Stomach (tissue), 9 donors: ENCODE measurements around the gene WWP2. TPM values are rescaled to one million over a fixed set of nuclear protein-coding genes. Genes with fewer than 3 reads are reported as not detected.

Source experiments
- DNase-seq, 2 donors: peaks; one replicate each; pipeline versions ENCODE4 v3.0.0 to v3.0.0-alpha.2; 2013 to 2019
- H3K27ac ChIP-seq, 5 donors: fragments of 200-600 bp in 4 of 5; sonication (generic) in 4 of 5; one replicate each; pipeline ENCODE4 v1.5.1; 2013 to 2019; ENCODE audit warnings: mild to moderate bottlenecking in 1 of 5, moderate library complexity in 1 of 5
- H3K27me3 ChIP-seq, 3 donors: fragments of 200-600 bp; sonication (generic); one replicate each; pipeline ENCODE4 v1.5.1; 2017 to 2019; ENCODE audit warnings: mixed run types in 1 of 3
- H3K36me3 ChIP-seq, 4 donors: fragments of 200-600 bp; sonication (generic); 1 replicate in 3 of 4; 2 replicates in 1 of 4; pipeline ENCODE4 v1.5.1; 2016 to 2019
- H3K4me1 ChIP-seq, 4 donors: fragments of 200-600 bp; sonication (generic); one replicate each; pipeline ENCODE4 v1.5.1; 2016 to 2019
- H3K4me3 ChIP-seq, 4 donors: fragments of 200-600 bp; sonication (generic) in 3 of 4; one replicate each; pipeline ENCODE4 v1.5.1; 2016 to 2019; ENCODE audit warnings: mild to moderate bottlenecking in 1 of 4
- H3K9me3 ChIP-seq, 4 donors: fragments of 200-600 bp; sonication (generic); one replicate each; pipeline ENCODE4 v1.5.1; 2016 to 2019
- EP300 ChIP-seq: sonication (generic); formaldehyde crosslinking; IDR thresholded peaks from one replicate; pipeline ENCODE4 v1.6.1; 2017; ENCODE audit warnings: antibody characterized with exemption
- POLR2A ChIP-seq, 4 donors: fragments of 450-650 bp; IDR thresholded peaks; one replicate each; pipeline ENCODE4 v1.6.1; 2016; ENCODE audit warnings: antibody characterized with exemption in 4 of 4, control low read depth in 2 of 4, mild to moderate bottlenecking in 1 of 4, moderate library complexity in 1 of 4
- POLR2AphosphoS5 ChIP-seq, 3 donors: sonication (generic); formaldehyde crosslinking; IDR thresholded peaks; one replicate each; pipeline ENCODE4 v1.6.1; 2016; ENCODE audit warnings: antibody characterized with exemption in 3 of 3
- WGBS, 5 donors: extraction: QIAGEN DNeasy Blood & Tissue Kit in 3 of 5; methylation state at CpG; one replicate each; pipeline versions ENCODE4 v1.1.5 to v1.1.7; 2013 to 2018; 5-methylcytosine and 5-hydroxymethylcytosine counted together
- intact Hi-C: fragments of 100-400 bp; cut with DNase I; formaldehyde crosslinking; loops from one replicate; pipeline ENCODE4 v1.15.1; 2023; ENCODE audit warnings: low total_unique reads
- polyA plus RNA-seq, 3 donors: library from polyadenylated mRNA; stranded (reverse); fragments of 200-250 nt; gene quantifications; one replicate each; pipeline ENCODE4 v1.2.3, GENCODE V29; 2013
- total RNA-seq, 5 donors: library from RNA; depleted of rRNA; stranded (reverse); fragments of >200 nt; gene quantifications; one replicate each; pipeline versions ENCODE4 v1.1.0 to v1.2.3, GENCODE V29; 2014 to 2016
- TF ChIP-seq, protein P1 (sequence below), 7 experiments: fragments of 450-650 bp in 4 of 7; fragments of 200-600 bp in 3 of 7; sonication (generic) in 3 of 7; IDR thresholded peaks; one replicate each; pipeline ENCODE4 v1.5.1; 2016 to 2019; ENCODE audit warnings: antibody characterized with exemption in 7 of 7, control low read depth in 2 of 7, mild to moderate bottlenecking in 1 of 7
- donor health status: healthy with polysubstance abuse.
- donor health status: Bipolar disorder and iron deficiency.
- donor health status: healthy.

Gene WWP2
- total and polyA plus RNA-seq, 8 donors, result 16.0 to 442 (median 35.2) TPM

DNA sequence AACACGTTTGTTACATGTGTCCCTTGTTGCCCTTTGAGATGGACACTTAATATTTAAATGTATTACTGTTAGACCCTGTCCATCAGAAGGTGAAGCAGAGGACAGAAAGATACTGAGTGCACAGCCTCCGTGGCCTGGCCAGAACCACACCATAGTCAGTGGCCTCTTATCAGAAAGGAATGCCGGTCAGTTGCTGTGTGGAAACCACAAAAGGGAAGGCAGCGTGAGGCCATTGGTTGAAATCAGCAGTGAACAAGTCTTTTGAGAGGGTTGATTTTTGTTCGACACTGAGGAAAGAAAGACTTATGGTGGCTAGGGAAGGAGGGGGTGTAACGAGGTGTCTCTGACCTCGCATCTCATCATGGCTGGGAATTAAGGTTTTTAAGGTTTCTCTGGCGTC lies 103.6 kb downstream of the WWP2 start:
- no peaks in the 10 kb centered on the region for H3K9me3 ChIP-seq
- peaks cover 23 to 46% (median 31%) of the 10 kb centered on the region in 4 donors for H3K4me1 ChIP-seq
- H3K27me3 ChIP-seq, result no peaks in the 10 kb centered on the region
- intact Hi-C loops, result no loop called here
- peak in 1 of 3 donors; percentile 32 for TF ChIP-seq POLR2AphosphoS5 (IDR thresholded peaks at IDR 0.05)
- TF ChIP-seq EP300, result no peak
- H3K36me3 ChIP-seq, result peaks cover 0 to 16% (median 0%) of the 10 kb centered on the region in 4 donors
- 50 to 64% (median 58%) methylated on average over 8 of the region's 8 CpGs for WGBS, 5 donors
- H3K27ac ChIP-seq, result peak overlapping the region in 1 of 5 donors; percentile 41
- no peak overlapping the region for H3K4me3 ChIP-seq
- peak; percentile 24 to 51 for DNase-seq

DNA sequence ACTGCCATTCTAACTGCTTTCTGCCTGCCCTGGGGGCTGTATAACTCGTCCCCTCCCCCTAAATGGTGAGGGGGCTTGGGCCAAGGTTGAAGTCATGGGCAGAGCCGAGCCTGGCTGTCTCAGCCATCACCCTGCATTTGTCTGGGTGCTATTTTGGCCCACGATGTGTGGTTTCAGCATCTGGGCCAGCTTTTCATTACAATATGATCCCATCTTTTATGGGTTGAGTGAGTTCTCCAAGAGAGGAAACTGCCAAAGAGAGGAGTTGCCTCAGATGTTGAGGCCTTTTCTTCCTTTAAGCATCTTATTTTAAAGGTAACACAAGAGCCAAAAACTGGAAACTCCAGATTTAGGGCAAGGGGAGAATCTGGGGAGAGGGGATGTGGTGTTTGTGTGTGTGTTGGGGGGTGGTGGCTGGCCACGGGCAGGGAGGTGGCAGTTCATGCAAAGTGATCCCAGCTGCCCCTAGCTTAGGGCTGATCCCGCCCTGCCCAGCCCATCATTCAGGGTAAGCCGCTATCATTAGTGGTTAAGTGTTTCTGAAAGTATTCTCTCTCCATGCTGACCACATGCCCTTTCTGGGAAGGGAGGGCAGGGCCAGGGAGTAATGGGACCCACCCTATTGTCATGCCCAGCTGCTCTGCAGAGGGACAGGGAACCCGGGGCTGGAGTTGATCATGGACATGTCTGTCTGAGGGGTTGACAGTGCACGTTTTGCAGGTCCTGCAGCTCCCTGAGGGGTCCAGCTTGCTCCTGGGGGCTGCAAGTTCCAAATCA lies 105.8 kb downstream of the WWP2 start:
- Histone ChIP-seq H3K27ac (no peak overlapping the region), H3K4me3 (no peak overlapping the region), H3K4me1 (peaks cover 5 to 30% (median 15%) of the 10 kb centered on the region in 4 donors), H3K9me3 (no peaks in the 10 kb centered on the region), H3K27me3 (no peaks in the 10 kb centered on the region), H3K36me3 (peaks cover 11 to 38% (median 17%) of the 10 kb centered on the region in 4 donors)
- no peak for DNase-seq
- 81 to 86% (median 84%) methylated on average over 8 of the region's 8 CpGs for whole genome bisulfite sequencing, 5 donors
- intact Hi-C loops, result no loop called here
- no peak for TF ChIP-seq POLR2AphosphoS5 (IDR thresholded peaks at IDR 0.05)
- TF ChIP-seq POLR2A (IDR thresholded peaks at IDR 0.05), result no peak
- TF ChIP-seq, protein P1, sequence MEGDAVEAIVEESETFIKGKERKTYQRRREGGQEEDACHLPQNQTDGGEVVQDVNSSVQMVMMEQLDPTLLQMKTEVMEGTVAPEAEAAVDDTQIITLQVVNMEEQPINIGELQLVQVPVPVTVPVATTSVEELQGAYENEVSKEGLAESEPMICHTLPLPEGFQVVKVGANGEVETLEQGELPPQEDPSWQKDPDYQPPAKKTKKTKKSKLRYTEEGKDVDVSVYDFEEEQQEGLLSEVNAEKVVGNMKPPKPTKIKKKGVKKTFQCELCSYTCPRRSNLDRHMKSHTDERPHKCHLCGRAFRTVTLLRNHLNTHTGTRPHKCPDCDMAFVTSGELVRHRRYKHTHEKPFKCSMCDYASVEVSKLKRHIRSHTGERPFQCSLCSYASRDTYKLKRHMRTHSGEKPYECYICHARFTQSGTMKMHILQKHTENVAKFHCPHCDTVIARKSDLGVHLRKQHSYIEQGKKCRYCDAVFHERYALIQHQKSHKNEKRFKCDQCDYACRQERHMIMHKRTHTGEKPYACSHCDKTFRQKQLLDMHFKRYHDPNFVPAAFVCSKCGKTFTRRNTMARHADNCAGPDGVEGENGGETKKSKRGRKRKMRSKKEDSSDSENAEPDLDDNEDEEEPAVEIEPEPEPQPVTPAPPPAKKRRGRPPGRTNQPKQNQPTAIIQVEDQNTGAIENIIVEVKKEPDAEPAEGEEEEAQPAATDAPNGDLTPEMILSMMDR (IDR thresholded peaks at IDR 0.05), result no peak

DNA sequence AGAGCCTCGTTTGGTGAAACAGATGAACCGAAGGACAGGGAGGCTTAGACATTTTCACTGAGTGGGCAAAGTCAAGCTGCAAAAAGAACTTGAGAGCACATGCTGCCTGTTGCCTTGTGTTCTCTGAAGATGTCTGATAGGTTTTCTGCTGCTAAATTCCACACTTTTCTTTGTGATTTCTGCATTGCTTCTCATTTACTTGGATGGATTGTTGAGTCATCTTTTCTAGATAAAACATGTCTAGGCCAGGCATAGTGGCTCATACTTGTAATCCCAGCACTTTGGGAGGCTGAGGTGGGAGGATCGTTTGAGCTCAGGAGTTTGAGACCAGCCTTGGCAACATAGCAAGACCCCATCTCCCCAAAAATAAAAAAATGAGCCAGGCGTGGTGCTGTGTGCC lies 108.6 kb downstream of the WWP2 start:
- Histone ChIP-seq H3K27me3 (no peaks in the 10 kb centered on the region), H3K36me3 (peaks cover 15 to 66% (median 45%) of the 10 kb centered on the region in 4 donors), H3K27ac (no peak overlapping the region), H3K4me1 (peaks cover 1 to 12% (median 8%) of the 10 kb centered on the region in 4 donors), H3K4me3 (no peak overlapping the region), H3K9me3 (no peaks in the 10 kb centered on the region)
- no peak for TF ChIP-seq POLR2AphosphoS5 (IDR thresholded peaks at IDR 0.05)
- no peak for TF ChIP-seq EP300
- no peak for TF ChIP-seq POLR2A (IDR thresholded peaks at IDR 0.05)
- TF ChIP-seq, protein P1 (IDR thresholded peaks at IDR 0.05), result no peak
- 88 to 97% (median 93%) methylated on average over 4 of the region's 4 CpGs for WGBS, 5 donors
- DNase-seq, result no peak
- intact Hi-C loops, result no loop called here

DNA sequence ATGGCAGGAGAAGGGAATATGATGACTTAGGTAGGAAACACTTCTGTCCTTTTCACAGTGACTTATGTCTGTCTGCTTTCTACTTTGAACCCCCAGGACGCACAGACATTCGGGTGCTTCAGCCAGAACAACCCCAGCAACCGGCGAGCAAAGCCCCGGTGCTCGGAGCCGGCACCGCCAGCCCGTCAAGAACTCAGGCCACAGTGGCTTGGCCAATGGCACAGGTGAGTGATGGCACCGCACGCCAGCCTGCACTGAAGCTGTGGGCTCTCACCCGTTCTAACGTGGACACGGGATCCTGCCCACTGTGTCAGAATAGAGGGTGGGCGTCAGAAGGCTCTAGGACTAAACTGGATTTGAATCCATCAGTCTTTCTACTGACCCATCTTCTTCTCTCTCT lies 109.6 kb downstream of the WWP2 start:
- Histone ChIP-seq H3K4me3 (no peak overlapping the region), H3K9me3 (peaks cover 0 to 5% (median 3%) of the 10 kb centered on the region in 4 donors), H3K36me3 (peaks cover 22 to 76% (median 54%) of the 10 kb centered on the region in 4 donors), H3K4me1 (peaks cover 0 to 10% (median 2%) of the 10 kb centered on the region in 4 donors), H3K27ac (no peak overlapping the region), H3K27me3 (no peaks in the 10 kb centered on the region)
- intact Hi-C loops, result no loop called here
- TF ChIP-seq, protein P1 (IDR thresholded peaks at IDR 0.05), result no peak
- no peak for TF ChIP-seq POLR2A (IDR thresholded peaks at IDR 0.05)
- TF ChIP-seq EP300, result no peak
- TF ChIP-seq POLR2AphosphoS5 (IDR thresholded peaks at IDR 0.05), result no peak
- 86 to 96% (median 94%) methylated on average over 15 of the region's 15 CpGs for WGBS, 5 donors
- no peak for DNase-seq

DNA sequence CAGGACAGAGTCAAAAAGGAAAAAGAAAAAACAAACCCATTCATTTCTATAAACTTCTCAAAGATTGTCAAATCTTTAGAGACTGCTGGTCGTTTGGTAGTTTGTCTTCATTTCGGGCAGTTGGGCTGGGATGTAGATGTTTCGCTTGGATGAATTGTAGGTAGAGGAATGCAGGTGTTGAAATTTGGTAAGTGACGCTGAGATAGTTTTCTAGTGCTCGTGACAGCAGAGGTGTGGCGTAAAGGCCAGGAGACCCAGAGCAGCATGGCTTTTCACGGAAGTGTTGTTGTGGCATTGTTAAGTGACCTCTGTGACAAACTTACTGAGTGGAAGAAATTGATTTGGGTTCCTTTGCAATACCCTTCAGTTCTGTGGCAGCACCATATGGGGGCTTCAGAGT lies 110.8 kb downstream of the WWP2 start:
- H3K27me3 ChIP-seq, result no peaks in the 10 kb centered on the region
- no peak overlapping the region for H3K4me3 ChIP-seq
- no peak for DNase-seq
- H3K27ac ChIP-seq, result no peak overlapping the region
- H3K4me1 ChIP-seq, result peaks cover 0 to 9% (median under 1%) of the 10 kb centered on the region in 4 donors
- peaks cover 27 to 77% (median 66%) of the 10 kb centered on the region in 4 donors for H3K36me3 ChIP-seq
- intact Hi-C loops, result no loop called here
- 94 to 96% (median 95%) methylated on average over 7 of the region's 7 CpGs for WGBS, 5 donors
- H3K9me3 ChIP-seq, result peaks cover 0 to 10% (median 7%) of the 10 kb centered on the region in 4 donors
- TF ChIP-seq POLR2A (IDR thresholded peaks at IDR 0.05) (no peak), POLR2AphosphoS5 (IDR thresholded peaks at IDR 0.05) (no peak), EP300 (no peak)
- TF ChIP-seq, protein P1 (IDR thresholded peaks at IDR 0.05), result no peak
